A204.1 (cell line): ENCODE results near the gene SULT6B1.
"Not testable (repeated sequence)": the region's sequence is repeated elsewhere in the genome, so short reads cannot be mapped to it uniquely, and the experiment has no call there.

Experiments
- FAIRE-seq: peaks from 2 replicates; lab custom pipeline; 2012; peaks lifted over from hg19 to GRCh38; lab: Jason Lieb, UNC

SULT6B1 gene

GRCh38 chr2:37188570-37188969 lies at the start of gene SULT6B1:
Gene SULT6B1, minus strand, starts transcription at chr2:37188670. Its CDS starts 30 bp downstream, at chr2:37188640.
- FAIRE-seq, result no peak

GRCh38 chr2:37232131-37232933 lies 43.9 kb upstream of the SULT6B1 start:
- FAIRE-seq, result no peak

GRCh38 chr2:37231241-37232130 lies 43.0 kb upstream of the SULT6B1 start, which contains the start of the genes CEBPZ and NDUFAF7:
Gene CEBPZ, minus strand, starts transcription at chr2:37231596. Its CDS starts 29 bp downstream, at chr2:37231567.
Gene NDUFAF7, plus strand, starts transcription at chr2:37231658. Its CDS starts 48 bp downstream, at chr2:37231706.
- no peak for FAIRE-seq

GRCh38 chr2:37230581-37230980 lies 42.1 kb upstream of the SULT6B1 start:
- FAIRE-seq, result no peak

GRCh38 chr2:37228788-37229187 lies 40.3 kb upstream of the SULT6B1 start:
- no peak for FAIRE-seq

- FAIRE-seq, result no peak
Observed at GRCh38 chr2:37226863-37227262, 38.4 kb upstream of the SULT6B1 start.

- not testable (repeated sequence) for FAIRE-seq
Observed at GRCh38 chr2:37225129-37225528, 36.7 kb upstream of the SULT6B1 start.

- FAIRE-seq, result no peak
Observed at GRCh38 chr2:37224063-37224462, 35.6 kb upstream of the SULT6B1 start.

GRCh38 chr2:37223131-37223530 lies 34.7 kb upstream of the SULT6B1 start:
- no peak for FAIRE-seq

GRCh38 chr2:37219046-37219445 lies 30.6 kb upstream of the SULT6B1 start:
- FAIRE-seq, result no peak

GRCh38 chr2:37215250-37215649 lies 26.8 kb upstream of the SULT6B1 start:
- FAIRE-seq, result no peak

GRCh38 chr2:37211939-37212338 lies 23.5 kb upstream of the SULT6B1 start:
- no peak for FAIRE-seq

GRCh38 chr2:37211212-37211611 lies 22.7 kb upstream of the SULT6B1 start:
- no peak for FAIRE-seq

GRCh38 chr2:37206760-37207159 lies 18.3 kb upstream of the SULT6B1 start:
- not testable (repeated sequence) for FAIRE-seq

GRCh38 chr2:37205689-37206341 lies 17.3 kb upstream of the SULT6B1 start:
- no peak for FAIRE-seq

GRCh38 chr2:37205071-37205661 lies 16.7 kb upstream of the SULT6B1 start:
- FAIRE-seq, result not testable (repeated sequence)

- no peak for FAIRE-seq
Observed at GRCh38 chr2:37203708-37204107, 15.2 kb upstream of the SULT6B1 start.

- no peak for FAIRE-seq
Observed at GRCh38 chr2:37201766-37202165, 13.3 kb upstream of the SULT6B1 start.

- no peak for FAIRE-seq
Observed at GRCh38 chr2:37201208-37201607, 12.7 kb upstream of the SULT6B1 start.

GRCh38 chr2:37198681-37199065 lies 10.2 kb upstream of the SULT6B1 start:
- FAIRE-seq, result no peak

- FAIRE-seq, result no peak
Observed at GRCh38 chr2:37196320-37197195, 8.1 kb upstream of the SULT6B1 start, which contains the start of gene CEBPZOS. Gene CEBPZOS, plus strand, starts transcription at chr2:37196496. Its CDS starts 3,209 bp downstream, at chr2:37199705.
